DOHH2 (cell line): ENCODE measurements around the gene ATF7IP2.
A peak's percentile ranks its signal among the peaks of the same experiment; 100 is the strongest.

ENCODE experiments used
- H3F3A ChIP-seq: fragments of 200-600 bp; sonication (generic), shearing (Covaris generic); 2 replicates; pipeline ENCODE4 v1.6.0; 2016; ENCODE audit warnings: antibody characterized with exemption, mild to moderate bottlenecking; ENCODE audit not compliant: control insufficient read depth, insufficient read depth
- H3K27ac ChIP-seq: fragments of 200-600 bp; sonication (generic); 2 replicates; pipeline ENCODE4 v1.5.1; 2014; ENCODE audit warnings: low read depth, mild to moderate bottlenecking, low read length, moderate library complexity
- H3K27me3 ChIP-seq: fragments of 200-600 bp; sonication (generic); 2 replicates; pipeline ENCODE4 v1.6.1; 2014; ENCODE audit warnings: mild to moderate bottlenecking, low read length, mixed read lengths; ENCODE audit not compliant: control insufficient read depth
- H3K36me3 ChIP-seq: fragments of 200-600 bp; sonication (generic); 2 replicates; pipeline ENCODE4 v1.6.1; 2014; ENCODE audit warnings: mild to moderate bottlenecking, low read length, moderate library complexity, mixed read lengths; ENCODE audit not compliant: control insufficient read depth
- H3K4me1 ChIP-seq: fragments of 200-600 bp; sonication (generic); 2 replicates; pipeline ENCODE4 v1.6.1; 2014; ENCODE audit warnings: mild to moderate bottlenecking, low read length, mixed read lengths; ENCODE audit not compliant: control insufficient read depth
- H3K4me2 ChIP-seq: fragments of 200-600 bp; sonication (generic); 2 replicates; pipeline ENCODE4 v1.6.0; 2014; ENCODE audit warnings: mild to moderate bottlenecking, low read length, moderate library complexity
- H3K4me3 ChIP-seq: fragments of 200-600 bp; sonication (generic); 2 replicates; pipeline ENCODE4 v1.5.1; 2014; ENCODE audit warnings: mild to moderate bottlenecking, low read length, mixed read lengths
- H3K79me2 ChIP-seq: fragments of 200-600 bp; sonication (generic); 2 replicates; pipeline ENCODE4 v1.6.1; 2014; ENCODE audit warnings: mild to moderate bottlenecking, low read length, mixed read lengths; ENCODE audit not compliant: control insufficient read depth
- H3K9me2 ChIP-seq: fragments of 200-600 bp; sonication (generic); replicated peaks from 2 replicates; pipeline ENCODE4 v1.6.1; 2014; ENCODE audit warnings: mild to moderate bottlenecking, low read length, mixed read lengths; ENCODE audit not compliant: control insufficient read depth
- H3K9me3 ChIP-seq: fragments of 200-600 bp; sonication (generic); 2 replicates; pipeline ENCODE4 v1.6.1; 2014; ENCODE audit warnings: antibody characterized with exemption, low read length, mixed read lengths; ENCODE audit not compliant: control insufficient read depth, insufficient read depth
- H4K20me1 ChIP-seq: fragments of 200-600 bp; sonication (generic); 2 replicates; pipeline ENCODE4 v1.6.0; 2014; ENCODE audit warnings: low read depth, mild to moderate bottlenecking, antibody characterized with exemption, low read length, moderate library complexity; ENCODE audit not compliant: control insufficient read depth, insufficient read depth
- EZH2phosphoT487 ChIP-seq: fragments of 200-600 bp; sonication (generic); IDR thresholded peaks from 2 replicates; pipeline ENCODE4 v1.6.1; 2017; ENCODE audit warnings: borderline replicate concordance, mild to moderate bottlenecking, antibody characterized with exemption, low read length, moderate library complexity, mixed read lengths
- TF ChIP-seq, protein P1 (sequence below): fragments of 200-600 bp; sonication (generic); IDR thresholded peaks from one replicate; pipeline ENCODE4 v1.5.1; 2014; ENCODE audit warnings: antibody characterized with exemption, mild to moderate bottlenecking, low read depth, low read length; ENCODE audit not compliant: poor library complexity, severe bottlenecking

The ATF7IP2 gene

GRCh38 chr16:10497132-10498101, 111.6 kb downstream of the ATF7IP2 start:
- TF ChIP-seq, protein P1, sequence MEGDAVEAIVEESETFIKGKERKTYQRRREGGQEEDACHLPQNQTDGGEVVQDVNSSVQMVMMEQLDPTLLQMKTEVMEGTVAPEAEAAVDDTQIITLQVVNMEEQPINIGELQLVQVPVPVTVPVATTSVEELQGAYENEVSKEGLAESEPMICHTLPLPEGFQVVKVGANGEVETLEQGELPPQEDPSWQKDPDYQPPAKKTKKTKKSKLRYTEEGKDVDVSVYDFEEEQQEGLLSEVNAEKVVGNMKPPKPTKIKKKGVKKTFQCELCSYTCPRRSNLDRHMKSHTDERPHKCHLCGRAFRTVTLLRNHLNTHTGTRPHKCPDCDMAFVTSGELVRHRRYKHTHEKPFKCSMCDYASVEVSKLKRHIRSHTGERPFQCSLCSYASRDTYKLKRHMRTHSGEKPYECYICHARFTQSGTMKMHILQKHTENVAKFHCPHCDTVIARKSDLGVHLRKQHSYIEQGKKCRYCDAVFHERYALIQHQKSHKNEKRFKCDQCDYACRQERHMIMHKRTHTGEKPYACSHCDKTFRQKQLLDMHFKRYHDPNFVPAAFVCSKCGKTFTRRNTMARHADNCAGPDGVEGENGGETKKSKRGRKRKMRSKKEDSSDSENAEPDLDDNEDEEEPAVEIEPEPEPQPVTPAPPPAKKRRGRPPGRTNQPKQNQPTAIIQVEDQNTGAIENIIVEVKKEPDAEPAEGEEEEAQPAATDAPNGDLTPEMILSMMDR: no peak
- no peak for TF ChIP-seq EZH2phosphoT487
- Histone ChIP-seq H3K4me2 (no peak overlapping the region), H3K9me3 (peaks cover 6% of the 10 kb centered on the region; the same call in 1 of the 2 replicates), H3K36me3 (no peaks in the 10 kb centered on the region), H4K20me1 (no peaks in the 10 kb centered on the region), H3K27ac (no peak overlapping the region), H3K9me2 (no peaks in the 10 kb centered on the region), H3K79me2 (no peaks in the 10 kb centered on the region), H3K4me1 (peaks cover 13% of the 10 kb centered on the region), H3K4me3 (no peak overlapping the region), H3F3A (no peaks in the 10 kb centered on the region), H3K27me3 (no peaks in the 10 kb centered on the region)

GRCh38 chr16:10500582-10500981, 114.7 kb downstream of the ATF7IP2 start:
- no peaks in the 10 kb centered on the region for H3K36me3 ChIP-seq
- no peaks in the 10 kb centered on the region for H3K9me2 ChIP-seq
- no peak for TF ChIP-seq EZH2phosphoT487
- TF ChIP-seq, protein P1: no peak
- H3K9me3 ChIP-seq: no peaks in the 10 kb centered on the region
- no peak overlapping the region for H3K27ac ChIP-seq
- H3K4me1 ChIP-seq: peaks cover 6% of the 10 kb centered on the region
- H3K27me3 ChIP-seq: no peaks in the 10 kb centered on the region
- H3K79me2 ChIP-seq: no peaks in the 10 kb centered on the region
- H4K20me1 ChIP-seq: no peaks in the 10 kb centered on the region
- no peak overlapping the region for H3K4me2 ChIP-seq
- no peak overlapping the region for H3K4me3 ChIP-seq
- H3F3A ChIP-seq: no peaks in the 10 kb centered on the region

GRCh38 chr16:10501016-10501607, 115.3 kb downstream of the ATF7IP2 start:
- no peaks in the 10 kb centered on the region for H4K20me1 ChIP-seq
- no peak overlapping the region for H3K27ac ChIP-seq

More at GRCh38 chr16:10501016-10501607, 115.3 kb downstream of the ATF7IP2 start:
- Histone ChIP-seq H3K9me3 (no peaks in the 10 kb centered on the region), H3K4me1 (peaks cover 6% of the 10 kb centered on the region), H3K4me3 (no peak overlapping the region), H3K4me2 (no peak overlapping the region), H3K36me3 (no peaks in the 10 kb centered on the region), H3K27me3 (no peaks in the 10 kb centered on the region), H3K79me2 (no peaks in the 10 kb centered on the region), H3K9me2 (no peaks in the 10 kb centered on the region), H3F3A (no peaks in the 10 kb centered on the region)
- TF ChIP-seq EZH2phosphoT487: no peak
- TF ChIP-seq, protein P1: peak; percentile 46
